HG02970 (cell line): ENCODE results near the gene GNAQ.

Experiments
- ATAC-seq: cut with Tn5 transposase; IDR thresholded peaks from one replicate; pipeline ENCODE4 v1.9.1; 2021; ENCODE audit warnings: mild to moderate bottlenecking, moderate library complexity, moderate number of reproducible peaks; ENCODE audit not compliant: unreplicated experiment, low FRiP score

The GNAQ gene

DNA sequence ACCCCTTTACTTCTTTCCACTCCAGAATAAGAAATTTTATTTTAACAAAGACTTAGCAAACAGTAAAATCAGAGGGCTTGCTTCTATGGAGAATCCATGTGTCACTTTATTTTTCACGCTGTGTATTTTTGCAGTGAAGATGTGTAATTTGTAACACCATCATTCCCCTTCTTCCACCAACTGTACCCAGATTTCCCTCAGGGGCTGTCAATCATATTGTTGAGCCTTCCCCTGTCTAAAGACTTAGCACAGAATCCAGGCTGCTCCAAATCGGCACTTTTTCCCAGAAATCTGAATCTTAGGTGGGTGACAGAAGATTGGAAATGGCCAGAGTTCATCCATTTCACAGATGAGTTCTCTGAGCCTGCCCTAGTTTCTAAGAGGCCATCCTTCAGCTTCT lies 115.9 kb downstream of the GNAQ start:
- no peak for ATAC-seq

DNA sequence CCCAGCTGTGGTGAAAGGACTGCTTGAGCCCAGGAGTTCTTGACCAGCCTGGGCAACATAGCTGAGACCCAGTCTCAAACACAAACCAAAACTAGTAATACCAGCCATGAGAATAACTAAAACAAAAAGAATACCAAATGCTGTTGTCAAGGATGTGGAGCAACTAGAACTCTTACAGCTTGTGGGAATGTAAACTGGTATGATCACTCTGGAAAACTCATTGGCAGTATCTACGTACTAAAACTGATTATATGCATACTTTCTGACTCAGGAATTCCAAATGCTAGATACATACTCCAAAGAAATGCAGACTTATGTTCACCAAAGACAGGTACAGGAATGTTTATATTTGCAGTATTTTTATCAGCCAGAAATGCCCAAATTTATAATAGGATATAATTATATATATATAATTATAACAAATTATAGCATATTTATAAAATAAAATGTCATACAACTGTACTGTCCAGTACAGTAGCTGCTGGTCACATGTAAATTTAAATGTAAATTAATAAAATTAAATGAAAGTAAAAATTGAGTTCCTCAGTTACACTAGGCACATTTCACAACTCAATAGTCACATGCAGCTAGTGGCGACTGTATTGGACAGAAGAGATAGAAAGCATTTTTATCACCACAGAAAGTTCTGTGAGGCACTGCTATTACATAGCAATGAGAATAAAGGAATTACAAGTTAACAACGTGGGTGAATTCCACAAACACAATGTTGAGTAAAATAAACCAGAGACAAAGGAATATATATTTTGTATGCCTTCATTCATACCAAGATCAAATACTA lies 118.5 kb downstream of the GNAQ start:
- ATAC-seq: no peak

DNA sequence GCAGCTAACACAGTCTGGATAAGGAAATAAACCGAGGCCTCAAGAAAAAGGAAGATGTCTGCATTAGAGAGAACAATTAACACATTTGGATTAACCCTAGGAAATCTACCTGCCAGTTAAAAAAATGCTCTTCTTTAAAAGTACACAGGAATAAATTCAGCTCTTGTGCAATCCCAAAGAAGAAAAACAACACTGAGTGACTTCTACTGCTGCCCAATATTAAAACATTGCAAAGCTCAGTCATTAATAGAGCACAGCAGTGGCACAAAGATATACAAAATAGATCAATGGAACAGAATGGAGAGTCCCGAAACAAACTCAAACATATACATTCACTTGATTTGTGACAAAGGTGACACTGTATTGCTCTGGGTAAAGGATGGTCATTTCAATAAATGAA lies 119.7 kb downstream of the GNAQ start:
- no peak for ATAC-seq

DNA sequence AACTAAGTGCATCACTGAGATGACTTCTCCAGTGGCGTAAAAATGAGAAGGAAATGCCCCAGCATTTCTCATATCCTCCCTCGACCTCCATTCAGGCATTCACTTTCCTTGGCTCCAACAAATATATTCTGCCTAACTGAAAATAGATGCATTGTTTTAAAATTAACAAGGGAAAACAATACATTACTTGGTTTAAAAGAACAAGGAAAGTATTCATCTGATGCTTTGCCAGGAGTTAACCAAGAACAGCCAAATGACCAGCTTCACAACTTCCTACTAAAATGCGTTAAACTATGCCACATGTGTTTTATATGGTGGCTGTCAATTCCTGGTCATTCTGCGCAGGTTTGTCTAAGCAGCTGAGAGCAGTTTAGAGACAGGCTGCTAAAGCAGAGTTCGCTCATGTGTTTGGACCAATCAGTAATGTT lies 121.4 kb downstream of the GNAQ start:
- ATAC-seq: no peak

DNA sequence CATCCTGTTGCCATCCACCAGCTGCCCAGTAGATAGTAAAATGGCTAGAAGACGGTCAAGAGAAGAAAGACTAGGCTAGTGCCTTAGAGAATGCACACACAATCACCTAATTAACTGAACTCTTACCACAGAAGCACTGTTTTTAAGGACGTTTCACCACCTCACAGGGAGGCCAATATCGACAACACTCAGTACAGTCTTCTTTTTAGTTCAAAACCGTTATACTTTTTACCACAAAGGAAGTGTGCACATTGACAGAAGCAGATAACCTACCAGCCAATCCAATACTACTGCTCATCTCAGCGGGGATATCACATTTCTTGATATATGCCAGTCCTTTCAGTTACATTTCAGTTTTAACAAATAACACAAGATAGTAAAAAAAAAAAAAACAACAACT lies 122.3 kb downstream of the GNAQ start:
- no peak for ATAC-seq

DNA sequence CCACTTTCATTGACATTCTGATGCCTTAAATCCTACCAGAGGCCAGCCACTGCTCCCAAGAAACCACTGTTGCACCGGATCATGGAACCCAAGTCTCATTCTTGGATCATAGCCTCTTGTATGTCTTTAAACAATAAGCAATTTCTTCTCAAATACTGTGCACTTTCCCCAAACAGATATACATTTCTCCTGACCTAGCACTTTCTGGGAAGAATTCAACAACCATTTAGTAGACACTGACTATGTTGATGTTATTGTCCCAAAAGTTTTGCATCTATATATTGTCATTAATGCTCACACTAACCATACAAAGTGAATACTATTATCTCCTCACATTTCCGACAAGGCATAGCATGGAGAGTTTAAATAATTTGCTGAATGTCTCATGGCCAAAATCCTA lies 123.3 kb downstream of the GNAQ start:
- ATAC-seq: no peak

DNA sequence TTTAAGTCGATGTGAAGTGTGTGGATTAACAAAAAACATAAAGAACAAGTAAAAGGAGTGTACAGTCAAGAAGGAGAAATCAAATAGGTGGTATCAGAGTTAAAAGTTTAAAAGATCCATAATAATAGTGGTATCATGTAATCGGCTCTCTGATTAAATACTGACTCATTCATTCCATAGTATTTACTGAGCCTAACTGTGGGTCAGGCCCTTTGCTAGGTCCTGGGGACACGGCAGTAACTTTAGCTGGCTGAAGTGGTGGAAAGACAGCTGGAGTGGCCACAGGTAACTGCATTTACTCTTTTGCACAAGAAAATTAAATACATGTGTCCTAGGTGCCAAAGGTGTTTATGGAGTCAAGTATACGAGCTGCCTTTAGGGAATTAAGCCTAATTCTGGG lies 124.0 kb downstream of the GNAQ start:
- no peak for ATAC-seq

DNA sequence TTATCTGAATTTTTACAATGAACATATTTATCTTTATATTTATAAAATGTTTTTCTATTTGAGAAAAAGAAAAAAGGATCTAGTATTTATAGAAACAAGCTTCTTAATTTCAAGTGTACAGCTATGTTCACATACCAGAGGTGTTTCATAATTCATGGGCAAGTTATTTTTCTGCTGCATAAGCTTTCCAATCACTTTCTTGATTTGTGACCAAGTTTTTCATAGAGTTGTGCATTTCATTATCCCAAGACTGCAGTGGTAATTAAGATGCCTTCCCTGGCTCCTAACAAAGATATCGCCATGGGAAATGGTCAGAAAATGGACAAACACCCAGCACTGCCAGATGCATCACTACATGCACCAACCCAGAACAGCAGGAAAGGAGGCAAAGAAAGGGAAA lies 124.6 kb downstream of the GNAQ start:
- ATAC-seq: no peak

DNA sequence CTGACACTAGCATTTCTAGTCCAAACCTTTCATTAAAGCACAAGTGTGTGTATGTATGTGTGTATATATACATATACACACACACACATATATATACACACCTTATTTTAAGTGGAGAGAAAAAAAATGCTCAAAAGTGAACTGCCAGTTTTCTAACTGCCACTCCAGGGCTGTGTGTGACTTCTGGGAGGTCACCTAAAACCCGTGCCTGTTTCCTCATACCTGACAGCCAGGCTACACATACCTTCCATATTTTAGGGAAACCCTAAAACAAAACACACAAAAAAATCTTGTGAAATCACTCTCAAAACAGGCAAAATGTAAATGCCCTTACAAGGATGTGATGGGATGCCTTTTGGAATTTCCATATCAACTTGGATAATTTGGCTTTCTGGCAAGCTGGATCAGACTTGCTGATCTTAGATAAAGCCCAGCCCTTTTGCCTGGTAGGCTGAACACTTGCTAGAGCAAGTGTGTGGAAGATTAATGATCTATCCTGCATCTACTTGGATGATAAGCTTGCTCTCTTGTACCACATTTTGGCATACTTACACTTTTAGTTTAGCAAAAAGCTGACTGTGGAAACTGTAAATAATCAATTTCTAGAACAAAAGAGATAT lies 127.8 kb downstream of the GNAQ start:
- ATAC-seq: no peak

DNA sequence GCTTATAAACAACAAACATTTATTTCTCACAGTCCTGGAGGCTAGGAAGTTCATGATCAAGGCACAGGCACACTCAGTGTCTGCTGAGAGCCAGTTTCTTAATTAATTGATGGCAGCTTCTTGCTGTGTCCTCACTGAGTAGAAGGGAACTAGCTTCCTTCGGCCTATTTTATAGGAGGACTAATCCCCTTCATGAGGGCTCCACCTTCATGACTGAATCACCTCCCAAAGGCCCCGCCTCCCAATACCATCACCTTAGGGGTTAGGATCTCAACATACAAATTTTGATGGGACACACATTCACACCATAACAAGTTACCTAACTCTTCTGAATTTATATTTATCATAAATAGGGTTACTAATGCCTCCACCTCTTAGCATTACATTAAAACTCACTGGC lies 129.8 kb downstream of the GNAQ start:
- ATAC-seq: no peak

DNA sequence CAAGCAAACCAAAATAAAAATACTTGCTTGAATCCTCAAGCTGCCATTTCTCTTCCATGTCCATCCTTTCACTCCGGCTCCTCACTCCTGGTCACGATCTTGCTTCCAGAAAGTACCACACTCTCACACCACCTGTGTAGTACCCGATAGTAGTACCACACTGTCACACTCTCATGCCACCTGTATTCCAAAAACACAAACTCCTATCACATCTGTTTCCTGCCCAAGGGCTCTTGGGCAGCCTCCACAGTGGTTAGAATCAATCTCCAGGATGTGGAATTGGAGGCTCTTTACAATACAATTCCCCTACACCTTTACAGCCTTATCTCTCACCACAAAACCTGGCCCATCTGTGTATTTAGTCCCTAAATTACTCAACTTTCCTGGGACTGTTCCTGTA lies 130.6 kb downstream of the GNAQ start:
- ATAC-seq: no peak

DNA sequence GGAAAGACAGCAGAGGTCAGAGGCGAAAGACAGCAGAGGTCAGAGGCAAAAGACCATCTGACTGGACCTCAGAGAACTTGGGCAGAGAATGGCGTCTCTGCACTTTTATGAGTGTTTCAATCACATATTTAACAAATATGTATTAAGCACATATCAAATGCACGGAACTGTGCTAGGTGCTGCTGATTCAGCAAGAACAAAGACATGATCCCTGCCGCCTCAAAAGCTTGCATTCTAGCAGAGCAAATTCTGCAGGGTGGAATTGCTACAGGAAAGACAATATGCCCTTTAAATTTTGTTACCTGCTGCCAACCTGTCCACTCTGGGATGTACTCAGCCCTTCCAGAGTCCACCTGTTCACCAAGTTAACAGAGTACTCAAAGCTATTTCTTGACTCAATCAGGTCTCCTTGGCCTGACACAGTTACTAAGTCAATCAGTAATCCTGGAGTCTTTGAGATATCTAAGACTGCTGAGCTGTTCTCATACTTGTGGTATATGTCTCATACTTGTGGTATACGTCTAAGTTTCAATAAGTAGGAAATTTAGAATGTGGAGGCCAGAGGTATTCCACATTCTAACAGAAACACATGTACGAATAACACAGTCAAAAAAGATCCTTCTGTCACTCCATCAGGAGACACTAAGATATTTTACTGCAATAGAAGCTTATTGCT lies 131.8 kb downstream of the GNAQ start:
- no peak for ATAC-seq

DNA sequence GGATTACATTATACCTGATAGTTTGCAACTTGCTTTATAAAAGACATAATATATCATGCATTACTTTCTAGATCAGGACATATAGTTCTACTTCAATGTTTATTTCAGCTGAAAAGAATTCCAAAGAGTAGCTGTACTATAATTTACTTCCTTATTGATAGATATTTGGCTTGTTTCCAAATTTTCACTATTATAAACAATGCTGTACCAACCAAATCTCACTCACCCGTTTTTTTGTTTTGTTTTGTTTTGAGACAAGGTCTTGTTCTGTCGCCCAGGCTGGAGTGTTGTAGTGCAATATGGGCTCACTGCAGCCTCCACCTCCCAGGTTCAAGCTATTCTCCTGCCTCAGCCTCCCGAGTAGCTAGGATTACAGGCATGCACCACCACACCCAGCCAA lies 132.7 kb downstream of the GNAQ start:
- ATAC-seq: no peak

DNA sequence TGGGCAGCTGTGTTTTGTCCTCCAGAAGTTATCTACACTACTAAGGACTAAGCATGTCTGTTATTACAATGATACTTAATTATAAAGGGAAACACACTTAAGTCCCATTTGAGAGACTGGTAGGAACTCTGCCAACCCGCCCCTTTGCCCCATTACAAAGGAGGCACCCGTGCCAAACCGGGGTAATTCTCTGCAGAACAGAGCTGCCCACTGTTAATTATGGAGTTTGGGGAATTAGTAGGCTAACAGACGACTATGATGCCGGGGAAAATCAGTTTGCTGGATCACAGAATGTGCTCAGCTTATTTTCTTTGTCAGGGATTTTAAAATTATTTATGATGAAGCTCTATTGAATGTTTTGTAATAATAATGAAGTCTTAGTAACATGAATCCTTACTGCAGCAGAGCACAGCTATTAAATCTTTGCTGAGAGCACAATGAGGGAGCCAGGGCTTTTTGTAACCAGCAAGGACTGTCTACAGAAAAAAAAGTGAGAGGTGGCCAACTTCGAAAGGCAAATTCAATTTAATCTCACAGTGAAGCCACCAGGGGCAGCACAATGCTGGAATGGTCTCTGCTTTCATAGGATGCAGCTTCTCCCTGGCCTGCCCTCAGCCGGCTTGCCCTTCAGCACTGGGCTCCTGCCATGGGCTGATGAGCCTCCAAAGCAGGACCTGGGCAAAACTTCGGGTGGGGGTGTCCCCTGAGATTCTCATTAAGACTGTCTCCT lies 134.5 kb downstream of the GNAQ start:
- ATAC-seq: no peak

DNA sequence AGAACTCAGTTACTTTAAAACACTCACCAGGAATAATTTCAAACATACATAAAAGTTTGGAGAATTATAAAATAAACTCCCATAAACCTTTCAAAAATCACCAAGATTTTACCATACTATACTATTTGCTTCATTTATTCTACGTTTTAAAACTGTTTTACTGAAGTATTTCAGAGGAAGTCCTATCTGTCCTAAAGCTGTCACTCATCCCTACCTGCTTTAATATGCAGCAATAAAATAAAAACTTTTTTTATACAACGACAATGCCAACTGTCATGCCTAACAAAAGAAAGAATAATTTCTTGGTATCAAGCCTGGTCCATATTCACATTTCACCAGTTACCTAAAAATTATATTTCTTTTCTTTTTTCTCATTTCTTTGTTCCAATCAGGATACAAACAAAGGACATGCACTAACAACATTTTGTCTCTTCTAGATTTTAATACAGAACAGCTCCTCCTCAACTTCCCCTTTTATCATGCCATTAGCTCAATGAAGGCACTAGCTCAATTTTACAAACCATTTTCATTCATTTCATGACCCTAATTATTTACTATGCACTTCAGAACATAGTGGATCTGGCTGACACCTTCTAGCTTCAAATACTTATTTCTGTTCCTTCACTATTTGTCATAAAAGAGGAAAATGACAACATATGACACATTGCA lies 135.2 kb downstream of the GNAQ start:
- ATAC-seq: no peak

DNA sequence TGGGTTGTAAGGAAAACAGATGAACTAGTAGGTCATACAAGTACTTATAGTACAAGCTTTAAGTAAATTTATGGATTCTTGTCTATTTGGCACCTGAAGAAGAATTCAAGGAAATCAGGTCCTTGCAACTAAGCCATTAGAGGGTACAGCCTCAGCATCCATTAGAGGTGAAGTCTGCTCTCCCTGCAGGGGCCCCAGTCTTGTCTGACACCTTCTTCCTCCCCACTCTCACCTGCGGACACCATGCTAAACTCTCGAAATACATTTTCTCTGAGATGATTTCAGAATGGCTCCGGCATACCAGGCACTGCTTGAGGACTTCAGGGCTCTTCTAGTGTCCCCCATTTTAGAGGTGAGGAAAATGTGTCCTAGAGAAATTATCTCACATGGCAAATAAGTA lies 137.9 kb downstream of the GNAQ start:
- ATAC-seq: no peak

DNA sequence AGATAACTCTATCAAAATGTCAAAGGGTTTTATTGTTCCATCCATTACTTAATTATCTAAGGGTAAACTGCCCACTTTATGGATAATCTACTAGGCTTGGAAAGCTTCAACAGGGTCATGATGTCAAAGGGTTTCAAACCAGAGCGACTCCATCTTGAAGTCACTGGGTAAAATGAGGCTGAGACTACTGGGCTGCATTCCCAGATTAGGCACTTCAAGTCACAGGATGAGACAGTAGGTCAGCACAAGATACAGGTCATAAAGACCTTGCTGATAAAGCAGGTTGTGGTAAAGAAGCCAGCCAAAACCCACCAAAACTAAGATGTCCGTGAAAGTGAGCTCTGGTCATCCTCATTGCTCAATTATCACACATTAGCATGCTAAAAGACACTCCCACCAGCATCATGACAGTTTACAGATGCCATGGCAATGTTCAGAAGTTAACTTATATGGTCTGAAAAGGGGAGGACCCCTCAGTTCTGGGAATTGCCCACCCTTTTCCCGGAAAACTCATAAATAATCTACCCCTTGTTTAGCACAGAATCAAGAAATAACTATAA lies 138.6 kb downstream of the GNAQ start:
- ATAC-seq: no peak

DNA sequence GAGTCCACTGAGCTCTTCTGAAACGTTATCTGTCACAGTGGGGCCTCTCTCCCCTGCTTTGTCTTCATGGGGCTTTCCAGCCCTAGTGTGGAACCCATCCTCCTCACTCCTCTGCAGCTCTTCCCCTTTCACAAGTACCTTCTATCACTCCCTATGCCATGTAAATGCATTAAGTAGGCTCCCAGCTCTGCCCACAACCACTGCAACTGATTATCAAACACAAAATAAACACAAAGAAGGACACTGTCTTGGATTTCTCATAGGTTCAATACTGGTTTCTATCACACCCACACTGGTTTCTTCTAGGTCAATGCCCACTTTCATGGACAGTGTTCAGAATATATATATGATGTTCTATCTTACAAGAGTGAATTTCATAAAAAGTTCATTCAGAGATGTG lies 139.4 kb downstream of the GNAQ start:
- no peak for ATAC-seq

DNA sequence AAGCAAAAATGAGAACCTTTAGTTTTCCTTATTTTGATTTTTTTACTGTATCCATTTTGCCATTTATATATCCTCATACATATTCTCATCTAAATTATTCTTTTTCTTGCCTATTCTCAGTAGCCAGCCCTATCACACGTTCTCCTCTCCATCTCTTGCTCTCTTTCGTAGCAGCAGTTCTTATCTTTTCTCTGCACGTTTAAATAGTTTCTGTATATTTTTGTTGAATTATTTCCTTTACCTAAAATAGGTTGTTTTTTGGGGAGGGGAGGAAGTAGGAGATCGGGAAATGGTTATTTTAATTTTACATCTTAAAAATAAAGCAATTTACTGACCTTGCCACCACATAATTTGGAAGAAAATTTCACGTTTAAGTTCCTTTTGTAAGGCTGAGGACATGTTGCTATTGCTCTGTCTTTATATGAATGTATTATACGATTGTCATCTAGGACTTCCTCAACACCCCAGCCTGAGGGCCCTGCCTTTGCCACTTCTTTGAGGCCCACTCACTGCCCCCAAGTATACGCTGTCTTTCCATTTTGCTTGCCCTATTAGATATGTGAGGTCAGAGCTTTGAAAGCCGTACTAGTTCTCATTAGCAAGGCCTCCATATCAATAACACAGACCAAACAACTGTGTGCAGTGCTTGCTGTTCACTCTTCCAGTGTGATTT lies 140.3 kb downstream of the GNAQ start:
- no peak for ATAC-seq

DNA sequence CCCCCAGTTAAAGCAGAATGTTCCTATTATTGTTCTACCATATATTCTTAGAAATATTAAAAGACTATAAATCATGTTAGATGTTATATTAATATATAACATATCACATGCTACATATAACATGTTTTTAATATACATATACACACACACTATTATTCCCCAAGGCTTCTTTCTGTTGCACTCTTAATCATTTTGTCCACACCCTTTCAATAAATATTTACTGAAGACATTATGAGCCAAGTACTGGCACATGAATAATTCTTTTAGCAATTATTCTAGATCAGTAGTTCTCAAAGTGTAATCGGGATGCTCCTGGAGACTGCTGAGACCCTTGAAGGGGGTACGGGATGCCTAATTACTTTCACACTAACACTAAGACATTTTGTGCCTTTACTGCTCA lies 143.9 kb downstream of the GNAQ start:
- ATAC-seq: no peak
